Ureter (tissue), 1 donor: ENCODE measurements around the gene C1orf232. TPM values are rescaled to one million over a fixed set of nuclear protein-coding genes. Genes with fewer than 3 reads are reported as not detected.

Experiments used
- DNase-seq: peaks from one replicate; pipeline ENCODE4 v3.0.0-alpha.2; 2020; ENCODE audit warnings: low spot score
- total RNA-seq: library from RNA; stranded (reverse); gene quantifications from one replicate; pipeline ENCODE4 v1.2.4, GENCODE V29; 2023
- donor health status: DM: yes; HTN: yes; CAD: no.

Gene C1orf232
- total RNA-seq, 1 donor from 2014 or later, result not detected

GRCh38 chr1:26124418-26125331 is 44.1 kb downstream of the C1orf232 start:
- no peak for DNase-seq

GRCh38 chr1:26122988-26123973 is 45.5 kb downstream of the C1orf232 start:
- peak; percentile 36 for DNase-seq

DNA sequence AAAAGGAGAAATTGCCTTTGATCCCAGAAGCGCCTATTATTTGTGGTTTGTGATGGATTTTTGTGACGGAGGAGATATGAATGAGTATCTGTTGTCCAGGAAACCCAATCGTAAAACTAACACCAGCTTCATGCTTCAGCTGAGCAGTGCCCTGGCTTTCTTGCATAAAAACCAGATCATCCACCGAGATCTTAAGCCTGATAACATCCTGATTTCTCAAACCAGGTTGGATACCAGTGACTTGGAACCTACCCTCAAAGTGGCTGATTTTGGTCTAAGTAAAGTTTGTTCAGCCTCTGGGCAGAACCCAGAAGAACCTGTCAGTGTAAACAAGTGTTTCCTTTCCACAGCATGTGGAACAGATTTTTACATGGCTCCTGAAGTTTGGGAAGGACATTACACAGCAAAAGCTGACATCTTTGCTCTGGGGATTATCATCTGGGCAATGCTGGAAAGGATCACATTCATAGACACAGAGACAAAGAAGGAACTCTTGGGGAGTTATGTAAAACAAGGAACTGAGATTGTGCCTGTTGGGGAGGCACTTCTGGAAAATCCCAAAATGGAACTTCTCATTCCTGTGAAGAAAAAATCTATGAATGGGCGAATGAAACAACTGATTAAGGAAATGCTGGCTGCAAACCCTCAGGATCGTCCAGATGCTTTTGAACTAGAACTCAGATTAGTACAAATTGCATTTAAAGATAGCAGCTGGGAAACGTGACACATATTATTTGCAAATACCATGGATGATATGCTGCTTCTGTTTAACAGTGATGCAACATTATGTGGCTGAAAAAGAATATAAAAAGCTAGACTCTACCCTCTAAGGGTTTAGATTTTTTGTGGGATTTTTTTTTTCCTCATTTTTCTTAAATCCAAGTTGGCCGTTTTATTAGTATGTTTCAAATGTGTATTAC is 46.6 kb downstream of the C1orf232 start:
- DNase-seq, result no peak

DNA sequence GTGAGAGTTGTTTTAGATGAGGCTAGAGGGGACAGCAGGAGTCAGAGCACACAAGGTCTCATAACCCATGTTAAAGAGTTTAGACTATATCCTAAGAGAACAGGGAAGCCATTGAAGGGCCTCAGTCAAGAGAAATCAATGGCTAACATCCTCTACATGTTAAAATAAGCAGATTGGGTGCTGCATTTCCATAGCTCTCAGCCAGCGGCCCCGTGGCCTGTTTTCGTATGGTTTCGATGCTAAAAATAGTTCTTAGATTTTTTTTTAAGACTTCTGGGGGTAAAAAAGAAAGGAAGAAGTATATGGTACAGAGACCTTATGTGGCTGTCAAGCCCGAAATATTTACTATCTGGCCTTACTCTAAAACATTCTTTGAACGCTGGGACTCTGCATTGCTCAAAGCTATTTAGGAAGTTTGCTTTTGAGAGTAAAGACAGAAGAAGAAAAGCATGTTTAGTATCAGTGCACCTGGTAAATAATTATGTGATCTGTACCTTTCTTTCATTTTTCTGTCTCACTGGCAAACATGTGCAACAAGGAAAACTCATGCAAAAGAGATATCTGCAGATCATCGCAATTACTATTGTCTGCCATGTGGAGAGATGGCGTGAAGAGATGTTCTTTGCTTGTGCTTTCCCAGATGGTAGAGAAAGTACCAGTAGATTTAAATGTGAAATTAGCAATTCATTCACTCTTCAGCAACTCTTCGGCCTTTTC is 48.7 kb downstream of the C1orf232 start:
- no peak for DNase-seq

GRCh38 chr1:26114165-26114927 is 54.4 kb downstream of the C1orf232 start:
- DNase-seq, result peak; percentile 37

Other genes starting within 250 kb of the C1orf232 start
- gene PAFAH2, start 170.9 kb downstream of the C1orf232 start, total RNA-seq, result 12.3 TPM
- 0.23 TPM for gene EXTL1, start 147.2 kb downstream of the C1orf232 start, total RNA-seq
- 20.6 TPM for gene SLC30A2, start 122.8 kb downstream of the C1orf232 start, total RNA-seq
- 0.49 TPM for gene TRIM63, start 101.3 kb downstream of the C1orf232 start, total RNA-seq
- 21.8 TPM for gene PDIK1L, start 57.1 kb downstream of the C1orf232 start, total RNA-seq
- 7.9 TPM for gene FAM110D, start 9.9 kb downstream of the C1orf232 start, total RNA-seq
- 43.2 TPM for gene ZNF593, start 945 bp upstream of the C1orf232 start, total RNA-seq
- not detected for gene ZNF593OS, start 2.9 kb upstream of the C1orf232 start, total RNA-seq
- 40.6 TPM for gene CNKSR1, start 8.5 kb upstream of the C1orf232 start, total RNA-seq
- gene CATSPER4, start 21.6 kb upstream of the C1orf232 start, total RNA-seq, result not detected
- 13.1 TPM for gene CEP85, start 65.2 kb upstream of the C1orf232 start, total RNA-seq
- 145 TPM for gene SH3BGRL3, start 111.1 kb upstream of the C1orf232 start, total RNA-seq
- 30.3 TPM for gene UBXN11, start 137.7 kb upstream of the C1orf232 start, total RNA-seq
- 9.8 TPM for gene CD52, start 149.0 kb upstream of the C1orf232 start, total RNA-seq
- 25.2 TPM for gene CRYBG2, start 185.2 kb upstream of the C1orf232 start, total RNA-seq
- gene ZNF683, start 203.8 kb upstream of the C1orf232 start, total RNA-seq, result 1.2 TPM
- gene LIN28A, start 241.9 kb upstream of the C1orf232 start, total RNA-seq, result not detected